Inflammatory macrophage treated with lipopolysaccharide for 4 hours (primary cell): Measurements from ENCODE around the gene MOB3C.

Experiments
- DNase-seq: peaks from one replicate; pipeline ENCODE4 v3.0.0-alpha.2; 2020

MOB3C gene

GRCh38 chr1:46569884-46570725 lies 46.5 kb downstream of the MOB3C start:
- DNase-seq = no peak

DNA sequence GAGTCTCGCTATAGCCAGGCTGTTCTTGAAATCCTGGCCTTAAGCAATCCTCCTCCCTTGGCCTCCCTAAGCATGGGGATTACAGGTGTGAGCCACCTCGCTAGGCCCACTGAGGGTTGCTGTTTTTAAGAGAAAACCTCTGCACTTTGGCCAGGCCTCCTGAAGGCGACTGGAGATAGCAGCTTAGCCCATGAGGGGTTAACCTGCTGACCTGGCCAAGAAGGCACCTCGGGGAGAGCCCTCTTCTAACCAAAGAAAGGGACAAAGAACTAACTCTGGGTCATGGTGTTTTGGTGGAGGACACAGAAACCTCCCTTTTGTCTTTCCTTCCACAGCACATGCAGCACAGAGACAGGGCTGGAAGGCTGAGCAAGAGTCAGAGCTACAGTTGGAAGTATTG lies 47.5 kb downstream of the MOB3C start:
- no peak for DNase-seq

DNA sequence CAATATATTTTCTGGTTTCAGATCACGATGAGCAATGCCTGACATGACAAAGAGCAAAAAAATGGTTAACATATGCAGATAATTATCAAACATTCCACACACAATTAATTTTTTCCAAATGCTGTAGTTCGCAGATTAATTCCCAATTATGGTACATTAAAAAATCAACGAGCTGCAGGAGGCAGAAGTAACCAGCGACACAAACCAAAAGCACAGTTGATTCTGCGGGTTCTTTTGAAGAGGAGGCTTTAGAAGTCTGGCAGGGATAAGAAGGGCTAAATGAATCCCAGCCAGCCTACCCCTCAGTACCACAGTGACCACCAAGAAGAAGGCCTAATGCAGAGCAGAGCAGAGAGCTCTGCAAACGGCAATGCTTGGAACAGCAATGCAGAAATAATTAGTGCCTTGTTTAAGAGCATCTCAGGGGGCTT lies 48.1 kb downstream of the MOB3C start:
- DNase-seq = no peak

DNA sequence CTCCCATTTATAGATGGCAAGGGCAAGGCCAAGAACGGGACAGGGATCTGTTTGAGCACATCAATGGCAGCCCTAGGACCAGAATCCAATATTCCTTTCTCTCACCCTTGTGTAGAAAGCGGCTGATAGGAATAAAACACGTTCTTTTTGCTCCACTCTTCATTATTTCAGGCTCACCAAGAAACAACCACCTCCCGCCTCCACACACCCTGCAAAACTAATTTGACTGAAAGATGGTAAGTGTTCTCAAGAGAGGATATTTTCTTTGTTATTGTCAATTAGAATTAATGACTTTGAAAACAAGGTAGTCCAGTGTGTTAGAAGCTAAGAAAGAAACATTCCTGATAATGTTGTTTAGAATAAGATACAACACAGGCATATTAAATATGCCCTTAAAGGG lies 53.3 kb downstream of the MOB3C start:
- no peak for DNase-seq

GRCh38 chr1:46562498-46562897 lies 54.1 kb downstream of the MOB3C start:
- no peak for DNase-seq

DNA sequence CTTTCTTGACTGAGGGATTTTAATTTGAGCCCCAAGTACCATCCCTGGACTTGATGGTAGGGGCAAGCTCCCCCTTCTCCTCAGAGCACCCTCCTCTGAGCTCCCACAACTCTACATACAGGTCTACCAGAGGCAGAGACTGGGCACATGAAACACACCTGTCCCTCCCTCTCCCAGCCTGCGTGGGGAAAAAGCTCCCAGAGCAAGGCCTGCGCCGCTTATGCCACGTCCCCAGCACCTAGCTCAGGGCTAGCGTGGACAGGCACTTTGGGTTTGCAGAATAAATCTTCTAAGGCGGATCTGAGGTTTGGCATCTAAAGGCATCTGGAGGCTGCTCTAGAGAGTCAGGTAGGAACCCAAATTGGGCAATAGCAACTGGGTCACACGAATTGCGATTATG lies 57.6 kb downstream of the MOB3C start:
- DNase-seq = no peak

DNA sequence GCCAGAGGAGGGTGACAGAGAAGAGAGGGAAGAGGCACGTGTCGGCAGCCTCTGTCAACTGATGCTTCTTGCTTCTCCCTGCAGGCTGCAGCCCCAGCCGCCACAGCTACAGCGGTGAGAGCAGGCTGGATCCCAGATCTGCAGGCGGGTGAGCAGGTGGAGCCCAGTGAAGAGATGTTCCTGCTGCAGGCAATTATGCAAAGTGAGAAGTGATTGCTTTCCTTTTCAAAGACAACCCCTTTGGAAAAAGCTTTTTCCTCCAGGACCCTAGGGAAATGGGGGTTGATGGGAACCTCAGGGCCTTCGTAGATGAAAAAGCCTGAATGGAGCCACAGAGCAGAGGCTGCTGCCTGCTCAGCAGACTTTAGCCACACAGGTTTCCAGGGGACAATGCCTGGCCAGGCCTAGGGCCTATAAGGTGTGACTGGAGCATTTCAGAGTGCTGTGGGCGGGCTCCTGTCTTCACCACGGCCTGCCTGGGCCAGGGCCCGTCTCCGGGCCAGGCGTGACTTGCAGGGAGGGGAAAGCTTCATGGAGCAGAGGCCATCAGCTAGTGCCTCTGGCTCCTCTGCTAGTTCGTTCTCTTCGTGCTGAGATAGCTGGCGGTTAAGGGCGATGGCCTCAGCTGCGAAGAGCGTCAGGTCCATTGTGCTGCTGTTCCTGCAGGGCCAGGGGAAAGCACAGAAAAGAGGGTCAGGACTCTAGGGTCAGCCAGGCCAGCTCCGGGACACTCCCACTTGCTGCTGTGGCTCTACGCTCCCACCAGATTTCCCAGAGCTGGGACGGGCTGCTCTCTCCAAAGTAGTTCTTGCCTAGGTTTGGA lies 58.3 kb downstream of the MOB3C start:
- DNase-seq = no peak
